Common myeloid progenitor, CD34-positive (primary cell): Measurements from ENCODE around the gene CFAP74.

Source experiments
- CTCF ChIA-PET: fragments of 350-600 bp; sonication (Branson Sonifier 250); formaldehyde crosslinking; loops from one replicate; lab custom pipeline; 2021; ENCODE audit warnings: antibody characterized with exemption; lab: Charles Lee
- POLR2A ChIA-PET: fragments of 350-600 bp; sonication (Branson Sonifier 250); formaldehyde crosslinking; loops from one replicate; lab custom pipeline; 2021; ENCODE audit warnings: antibody characterized with exemption; lab: Charles Lee
- DNase-seq, 3 donors: peaks; one replicate each; pipeline versions ENCODE4 v3.0.0 to v3.0.0-alpha.2; 2013
- H3K27ac ChIP-seq, 2 experiments: 1 replicate in 1 of 2; 2 replicates in 1 of 2; pipeline ENCODE4 v1.7.0; 2013; ENCODE audit warnings: inconsistent platforms in 2 of 2, low read length in 2 of 2, mild to moderate bottlenecking in 2 of 2, low read depth in 1 of 2, moderate library complexity in 1 of 2; ENCODE audit not compliant: severe bottlenecking in 2 of 2, insufficient read depth in 1 of 2, poor library complexity in 1 of 2
- H3K27me3 ChIP-seq, 5 experiments: replicated peaks in 2 of 5; 1 replicate in 3 of 5; 2 replicates in 2 of 5; pipeline versions ENCODE4 v1.6.1 to v1.7.0; 2013; ENCODE audit warnings: low read length in 4 of 5, mild to moderate bottlenecking in 2 of 5, moderate library complexity in 2 of 5, inconsistent platforms in 1 of 5; ENCODE audit not compliant: insufficient read depth in 5 of 5, control insufficient read depth in 4 of 5
- H3K36me3 ChIP-seq, 4 experiments: 1 replicate in 2 of 4; 2 replicates in 2 of 4; pipeline versions ENCODE4 v1.6.1 to v1.7.0; 2013; ENCODE audit warnings: low read length in 3 of 4, control low read depth in 1 of 4, mild to moderate bottlenecking in 1 of 4; ENCODE audit not compliant: control insufficient read depth in 4 of 4, insufficient read depth in 4 of 4
- H3K4me1 ChIP-seq, 4 experiments: 1 replicate in 3 of 4; 2 replicates in 1 of 4; pipeline versions ENCODE4 v1.6.1 to v1.7.1; 2013; ENCODE audit warnings: low read length in 3 of 4, mild to moderate bottlenecking in 3 of 4, control low read depth in 1 of 4, inconsistent platforms in 1 of 4, moderate library complexity in 1 of 4; ENCODE audit not compliant: control insufficient read depth in 4 of 4, insufficient read depth in 4 of 4; ENCODE audit errors: control extremely low read depth in 1 of 4
- H3K4me3 ChIP-seq, 7 experiments: 1 replicate in 4 of 7; 2 replicates in 3 of 7; pipeline versions ENCODE4 v1.5.1 to v1.7.0; 2013; ENCODE audit warnings: mild to moderate bottlenecking in 7 of 7, low read length in 6 of 7, moderate library complexity in 6 of 7, inconsistent platforms in 2 of 7, low read depth in 2 of 7, control low read depth in 1 of 7; ENCODE audit not compliant: insufficient read depth in 4 of 7, control insufficient read depth in 1 of 7; ENCODE audit errors: extremely low read depth in 1 of 7
- H3K9me3 ChIP-seq, 5 experiments: 1 replicate in 4 of 5; 2 replicates in 1 of 5; pipeline versions ENCODE4 v1.6.1 to v1.7.1; 2013; ENCODE audit warnings: low read length in 4 of 5, mild to moderate bottlenecking in 2 of 5, inconsistent platforms in 1 of 5, low read depth in 1 of 5, moderate library complexity in 1 of 5; ENCODE audit not compliant: control insufficient read depth in 4 of 5, insufficient read depth in 2 of 5; ENCODE audit errors: control extremely low read depth in 1 of 5
- WGBS: methylation state at CpG from one replicate; pipeline ENCODE4 v1.1.5; 2013; ENCODE audit not compliant: insufficient coverage; 5-methylcytosine and 5-hydroxymethylcytosine counted together

The CFAP74 gene

GRCh38 chr1:1917995-1918900, 85.3 kb downstream of the CFAP74 start:
- Histone ChIP-seq H3K36me3 (no peaks in the 10 kb centered on the region), H3K9me3 (no peaks in the 10 kb centered on the region), H3K27ac (no peak overlapping the region), H3K4me1 (peaks cover 0 to 17% (median 16%) of the 10 kb centered on the region in 4 experiments), H3K4me3 (peak overlapping the region in 6 of 7 experiments; percentile 42 to 75 (median 67)), H3K27me3 (peaks cover 0 to 3% (median 0%) of the 10 kb centered on the region in 5 experiments)
- ChIA-PET POLR2A (no interaction called here), CTCF (interaction anchor here (0.8 kb wide), 1 partner anchor 126 kb away, joined by 3 read pairs; no protein-coding TSS in a partner anchor)
- 56% methylated on average over 35 of the region's 46 CpGs for WGBS
- no peak for DNase-seq

DNA sequence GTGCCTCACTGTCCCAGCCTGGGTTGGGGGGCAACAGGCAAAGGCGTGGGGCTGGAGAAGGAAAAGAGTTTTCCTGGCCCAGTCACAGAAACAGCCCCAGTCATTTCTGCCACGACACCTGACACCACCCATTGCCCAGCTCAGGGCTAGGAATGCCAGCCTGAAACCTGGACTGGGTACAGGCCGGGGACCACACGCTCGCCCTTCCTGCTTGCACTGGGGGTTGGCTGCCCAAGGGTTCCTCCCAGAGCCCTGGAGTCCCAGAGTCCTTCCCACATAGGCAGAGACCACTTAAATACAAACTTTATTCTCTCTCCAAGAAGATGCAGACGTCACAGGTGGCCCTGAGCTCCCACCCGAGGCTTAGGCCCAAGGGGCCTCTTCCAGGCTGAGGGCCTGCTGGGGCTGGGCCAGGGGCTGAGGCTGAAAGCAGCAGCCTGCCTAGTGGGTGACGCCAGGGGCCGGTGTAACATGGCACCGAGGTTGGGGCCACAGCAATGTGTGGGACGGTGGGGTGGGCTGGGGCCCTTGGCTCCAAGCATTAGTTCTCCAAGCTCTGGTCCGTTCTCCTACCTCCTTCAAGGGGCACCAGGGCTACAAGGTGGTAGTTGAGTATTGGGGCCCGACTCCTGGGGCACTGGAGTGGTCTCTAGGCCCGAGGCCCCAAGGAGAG, 86.1 kb downstream of the CFAP74 start:
- WGBS = 93% methylated on average over 11 of the region's 14 CpGs
- DNase-seq = no peak
- peaks cover 0 to 17% (median 16%) of the 10 kb centered on the region in 4 experiments for H3K4me1 ChIP-seq
- no peak overlapping the region for H3K4me3 ChIP-seq
- peaks cover 0 to 3% (median 0%) of the 10 kb centered on the region in 5 experiments for H3K27me3 ChIP-seq
- ChIA-PET POLR2A (no interaction called here), CTCF (interaction anchor here (0.8 to 1.6 kb wide), 2 partner anchors 29 to 127 kb away, joined by 3 read pairs; no protein-coding TSS in a partner anchor)
- no peak overlapping the region for H3K27ac ChIP-seq
- H3K9me3 ChIP-seq = no peaks in the 10 kb centered on the region
- no peaks in the 10 kb centered on the region for H3K36me3 ChIP-seq

DNA sequence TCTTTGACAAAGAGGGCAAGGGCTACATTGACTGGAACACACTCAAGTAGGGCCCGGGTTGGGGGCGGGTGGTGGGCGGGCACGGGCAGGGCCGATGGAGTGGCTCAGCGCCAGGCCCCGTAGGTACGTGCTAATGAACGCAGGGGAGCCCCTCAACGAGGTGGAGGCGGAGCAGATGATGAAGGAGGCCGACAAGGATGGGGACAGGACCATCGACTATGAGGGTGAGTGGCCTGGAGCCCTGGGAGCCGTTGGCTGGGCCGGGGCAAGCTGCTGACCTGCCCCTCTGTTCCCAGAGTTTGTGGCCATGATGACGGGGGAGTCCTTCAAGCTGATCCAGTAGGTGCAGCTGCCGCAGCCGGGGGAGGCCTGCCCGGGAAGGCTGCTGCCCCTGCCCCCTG, 86.7 kb downstream of the CFAP74 start:
- no peak for DNase-seq
- H3K27ac ChIP-seq = no peak overlapping the region
- CTCF ChIA-PET = interaction anchor here (1.6 kb wide), 1 partner anchor 30 kb away, joined by 3 read pairs; no protein-coding TSS in a partner anchor
- no peaks in the 10 kb centered on the region for H3K36me3 ChIP-seq
- POLR2A ChIA-PET = no interaction called here
- H3K27me3 ChIP-seq = peaks cover 0 to 3% (median 0%) of the 10 kb centered on the region in 5 experiments
- H3K4me3 ChIP-seq = no peak overlapping the region
- peaks cover 0 to 17% (median 16%) of the 10 kb centered on the region in 4 experiments for H3K4me1 ChIP-seq
- WGBS = 93% methylated on average over 19 of the region's 19 CpGs
- no peaks in the 10 kb centered on the region for H3K9me3 ChIP-seq

DNA sequence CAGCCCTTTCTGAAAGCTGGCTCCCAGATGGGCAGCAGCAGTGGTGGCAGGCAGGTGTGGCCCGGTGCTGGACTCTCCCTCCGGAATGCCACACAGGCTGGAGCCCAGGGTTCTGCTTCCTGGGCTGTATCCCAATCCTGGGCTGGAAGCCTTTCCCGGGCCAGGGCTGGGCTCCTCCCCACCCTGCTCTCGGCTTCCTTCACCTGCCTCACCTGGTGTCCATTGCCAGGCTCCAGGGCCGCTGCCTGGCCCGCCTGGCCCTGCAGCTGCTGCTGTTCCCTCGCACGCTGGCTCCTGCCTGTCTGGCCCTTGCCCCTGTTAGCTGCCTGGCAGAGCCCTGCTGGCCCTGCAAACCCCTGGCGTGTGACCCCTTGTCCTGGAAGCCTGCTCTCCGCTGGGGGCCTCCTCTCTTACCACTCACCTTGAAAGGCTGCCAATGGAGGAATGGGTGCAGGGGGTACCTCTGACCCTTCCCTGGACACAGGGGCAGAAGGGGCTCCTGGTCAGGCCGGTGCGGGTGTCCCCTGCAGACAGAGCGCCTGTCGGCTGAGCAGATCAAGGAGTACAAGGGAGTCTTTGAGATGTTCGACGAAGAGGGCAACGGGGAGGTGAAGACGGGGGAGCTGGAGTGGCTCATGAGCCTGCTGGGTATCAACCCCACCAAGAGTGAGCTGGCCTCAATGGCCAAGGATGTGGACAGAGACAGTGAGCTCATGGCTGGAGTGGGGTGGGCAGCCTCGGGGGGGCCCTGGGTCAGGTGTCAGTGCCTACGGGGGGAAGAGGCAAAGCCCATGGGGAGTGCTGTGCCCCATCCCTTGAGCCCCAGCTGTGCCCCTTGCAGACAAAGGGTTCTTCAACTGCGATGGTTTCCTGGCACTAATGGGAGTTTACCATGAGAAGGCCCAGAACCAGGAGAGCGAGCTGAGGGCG, 87.4 kb downstream of the CFAP74 start:
- DNase-seq = no peak

GRCh38 chr1:1914971-1915692, 88.5 kb downstream of the CFAP74 start, which contains the start of gene CALML6:
Gene CALML6, plus strand, starts transcription at chr1:1915260. Its CDS starts 21 bp downstream, at chr1:1915281.
- Histone ChIP-seq H3K4me3 (no peak within 1 kb of the TSS), H3K27me3 (peaks cover 0 to 3% (median 0%) of the 10 kb centered on the region in 5 experiments), H3K4me1 (peaks cover 0 to 17% (median 16%) of the 10 kb centered on the region in 4 experiments), H3K9me3 (no peaks in the 10 kb centered on the region), H3K36me3 (no peaks in the 10 kb centered on the region), H3K27ac (no peak within 1 kb of the TSS)
- POLR2A ChIA-PET = no interaction called here
- 96% methylated on average over 15 of the region's 15 CpGs for WGBS
- DNase-seq = no peak
- CTCF ChIA-PET = interaction anchor here (0.6 kb wide), 1 partner anchor 35 kb away, joined by 3 read pairs; no protein-coding TSS in a partner anchor

More for the DNA sequence above, 87.4 kb downstream of the CFAP74 start:
- Histone ChIP-seq H3K27ac (no peak overlapping the region), H3K9me3 (no peaks in the 10 kb centered on the region), H3K4me1 (peaks cover 0 to 17% (median 16%) of the 10 kb centered on the region in 4 experiments), H3K27me3 (peaks cover 0 to 3% (median 0%) of the 10 kb centered on the region in 5 experiments), H3K4me3 (no peak overlapping the region), H3K36me3 (no peaks in the 10 kb centered on the region)
- 98% methylated on average over 22 of the region's 23 CpGs for WGBS
- CTCF ChIA-PET = interaction anchor here (1.6 kb wide), 1 partner anchor 30 kb away, joined by 3 read pairs; no protein-coding TSS in a partner anchor
- POLR2A ChIA-PET = no interaction called here
